Measurements from ENCODE around the gene SERPINB5.

- no peak for TF ChIP-seq POLR2AphosphoS5 (IDR thresholded peaks at IDR 0.05; ENCODE audit: low read depth)
- no peak for TF ChIP-seq EZH2phosphoT487 (IDR thresholded peaks at IDR 0.05; ENCODE audit: unreplicated experiment)
- no peak for TF ChIP-seq CTCF (conservative IDR thresholded peaks at IDR 0.05; ENCODE audit: low read depth in 2 of 2)
- TF ChIP-seq JUNB (IDR thresholded peaks at IDR 0.05; ENCODE audit: unreplicated experiment) = no peak
These were observed 43.4 kb upstream of the SERPINB5 start for GRCh38 chr18:63433334-63433866.

Measured in GM23338 (cell line).